ENCODE results near the gene CDC123. TPM values are rescaled to one million over a fixed set of nuclear protein-coding genes. Genes with fewer than 3 reads are reported as not detected.

Gene CDC123
- total and polyA plus RNA-seq, 2 of the 4 experiments (the other 2 are of a cell fraction), result 100 to 203 TPM

GRCh38 chr10:12188656-12189055 lies 7.3 kb upstream of the CDC123 start:
- peaks cover 11% of the 10 kb centered on the region; the same call in 1 of the 2 replicates for H3K9me1 ChIP-seq (ENCODE audit: insufficient read depth, low read length)
- no peak overlapping the region for H3K27ac ChIP-seq (ENCODE audit: insufficient read depth, low read length)
- H2BK120ac ChIP-seq (ENCODE audit: low read depth, low read length), result no peak overlapping the region
- H2BK5ac ChIP-seq (ENCODE audit: low read depth, low read length, poor library complexity, severe bottlenecking), result no peak overlapping the region
- H3K23ac ChIP-seq (ENCODE audit: low read depth, low read length), result no peak overlapping the region
- no peaks in the 10 kb centered on the region for H3K9me3 ChIP-seq (ENCODE audit: control insufficient read depth, insufficient read depth, low read length)
- H2BK15ac ChIP-seq (ENCODE audit: low read depth, low read length), result no peak overlapping the region
- no peak overlapping the region for H3K14ac ChIP-seq (replicated peaks; ENCODE audit: low read depth, low read length)
- dilution Hi-C loops (cut with HindIII; ENCODE audit: low sequenced_read_pairs, unreplicated experiment), result no loop called here
- ChIA-PET POLR2A (ENCODE audit: unreplicated experiment) (no interaction called here), CTCF (no interaction called here)
- no peak overlapping the region for H4K5ac ChIP-seq (ENCODE audit: low read depth, low read length)
- peaks cover 4% of the 10 kb centered on the region; the same call in 1 of the 2 replicates for H3K4me1 ChIP-seq (ENCODE audit: control insufficient read depth, insufficient read depth, low read length)
- peaks cover 15% of the 10 kb centered on the region for H3K36me3 ChIP-seq (ENCODE audit: control insufficient read depth, insufficient read depth, low read length)
- H2AFZ ChIP-seq (replicated peaks; ENCODE audit: low read length, poor library complexity), result no peak overlapping the region
- no peak overlapping the region for H3K9ac ChIP-seq (ENCODE audit: low read depth, low read length)
- no peak overlapping the region for H3K4me2 ChIP-seq (ENCODE audit: low read depth, low read length)
- ATAC-seq (ENCODE audit: low read depth) (no peak), DNase-seq (no peak)
- no peak overlapping the region for H3K56ac ChIP-seq (ENCODE audit: extremely low read depth, insufficient read depth, low read length)
- no peak overlapping the region for H4K91ac ChIP-seq (ENCODE audit: insufficient read depth, low read depth, low read length)
- no peak overlapping the region for H4K8ac ChIP-seq (ENCODE audit: low read depth in 2 of 2, low read length in 2 of 2)
- BruUV-seq (replicated peaks), result no TSS peak
- H2AK5ac ChIP-seq (ENCODE audit: low read depth, low read length), result no peak overlapping the region
- in situ Hi-C loops (cut with MboI; ENCODE audit: low sequenced_read_pairs), result no loop called here
- H3K4ac ChIP-seq (ENCODE audit: low read depth, low read length), result no peak overlapping the region
- intact Hi-C loops (cut with micrococcal nuclease), result no loop called here
- H2BK20ac ChIP-seq (ENCODE audit: low read depth, low read length), result no peak overlapping the region
- no peak overlapping the region for H2AK9ac ChIP-seq (replicated peaks; ENCODE audit: low read depth, low read length, poor library complexity)
- 92% methylated on average over 2 of the region's 6 CpGs; no CpG with 5 or more reads in 1 of the 2 experiments for WGBS, 2 experiments (ENCODE audit: extremely low coverage in 2 of 2, insufficient read length in 1 of 2)
- no peaks in the 10 kb centered on the region for H3K27me3 ChIP-seq (ENCODE audit: control insufficient read depth, insufficient read depth, low read length)
- peaks cover 16% of the 10 kb centered on the region; the same call in 1 of the 2 replicates for H4K20me1 ChIP-seq (ENCODE audit: insufficient read depth, low read length)
- no peak overlapping the region for H3K18ac ChIP-seq (ENCODE audit: low read depth, low read length)
- H3K4me3 ChIP-seq (ENCODE audit: insufficient read depth, low read depth, low read length), result no peak overlapping the region
- peaks cover 33 to 66% of the 10 kb centered on the region in 2 experiments for H3K79me1 ChIP-seq (ENCODE audit: low read depth in 1 of 2, low read length in 2 of 2)
- TF ChIP-seq MAZ (IDR thresholded peaks at IDR 0.05; ENCODE audit: borderline replicate concordance, low read depth, low read length) (no peak), NFE2L2 (IDR thresholded peaks at IDR 0.05; ENCODE audit: low read depth, low read length) (peak; percentile 32; the same call in 1 of the 2 replicates)

All from IMR-90 (cell line).